ENCODE results near the gene MARCHF2.

- TF ChIP-seq EZH2 (optimal IDR thresholded peaks at IDR 0.05; ENCODE audit: low read depth, low read length) (no peak), EZH2phosphoT487 (IDR thresholded peaks at IDR 0.05; ENCODE audit: low read length) (no peak)
- TF ChIP-seq, protein P1, sequence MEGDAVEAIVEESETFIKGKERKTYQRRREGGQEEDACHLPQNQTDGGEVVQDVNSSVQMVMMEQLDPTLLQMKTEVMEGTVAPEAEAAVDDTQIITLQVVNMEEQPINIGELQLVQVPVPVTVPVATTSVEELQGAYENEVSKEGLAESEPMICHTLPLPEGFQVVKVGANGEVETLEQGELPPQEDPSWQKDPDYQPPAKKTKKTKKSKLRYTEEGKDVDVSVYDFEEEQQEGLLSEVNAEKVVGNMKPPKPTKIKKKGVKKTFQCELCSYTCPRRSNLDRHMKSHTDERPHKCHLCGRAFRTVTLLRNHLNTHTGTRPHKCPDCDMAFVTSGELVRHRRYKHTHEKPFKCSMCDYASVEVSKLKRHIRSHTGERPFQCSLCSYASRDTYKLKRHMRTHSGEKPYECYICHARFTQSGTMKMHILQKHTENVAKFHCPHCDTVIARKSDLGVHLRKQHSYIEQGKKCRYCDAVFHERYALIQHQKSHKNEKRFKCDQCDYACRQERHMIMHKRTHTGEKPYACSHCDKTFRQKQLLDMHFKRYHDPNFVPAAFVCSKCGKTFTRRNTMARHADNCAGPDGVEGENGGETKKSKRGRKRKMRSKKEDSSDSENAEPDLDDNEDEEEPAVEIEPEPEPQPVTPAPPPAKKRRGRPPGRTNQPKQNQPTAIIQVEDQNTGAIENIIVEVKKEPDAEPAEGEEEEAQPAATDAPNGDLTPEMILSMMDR (IDR thresholded peaks at IDR 0.05; ENCODE audit: low read length) = no peak
Measured at GRCh38 chr19:8386990-8387389, 26.1 kb upstream of the MARCHF2 start.
